Fibroblast of the aortic adventitia (primary cell): ENCODE results near the gene ATXN7L1. TPM values are rescaled to one million over a fixed set of nuclear protein-coding genes. Genes with fewer than 3 reads are reported as not detected.
A peak's percentile ranks its signal among the peaks of the same experiment; 100 is the strongest.
"Not testable (repeated sequence)": the region's sequence is repeated elsewhere in the genome, so short reads cannot be mapped to it uniquely, and the experiment has no call there.

Source experiments
- DNase-seq: peaks from one replicate; pipeline ENCODE4 v3.0.0-alpha.2; 2010; ENCODE audit warnings: low read depth
- H3K4me3 ChIP-seq: 2 replicates; pipeline ENCODE4 v1.5.1; 2011; ENCODE audit warnings: low read depth, mild to moderate bottlenecking, control low read depth, low read length, moderate library complexity
- total RNA-seq: library from RNA; depleted of rRNA; stranded (reverse); fragments of >200 nt; gene quantifications from 2 replicates; pipeline ENCODE4 v1.2.3, GENCODE V29; 2012; ENCODE audit warnings: low replicate concordance
- TF ChIP-seq, protein P1 (sequence below): IDR thresholded peaks from 2 replicates; pipeline ENCODE4 v1.5.1; 2011; ENCODE audit warnings: mild to moderate bottlenecking, low read length, control low read depth, inconsistent platforms; ENCODE audit not compliant: insufficient read depth

ATXN7L1 gene
- total RNA-seq, 1 donor: 13.8 TPM

DNA sequence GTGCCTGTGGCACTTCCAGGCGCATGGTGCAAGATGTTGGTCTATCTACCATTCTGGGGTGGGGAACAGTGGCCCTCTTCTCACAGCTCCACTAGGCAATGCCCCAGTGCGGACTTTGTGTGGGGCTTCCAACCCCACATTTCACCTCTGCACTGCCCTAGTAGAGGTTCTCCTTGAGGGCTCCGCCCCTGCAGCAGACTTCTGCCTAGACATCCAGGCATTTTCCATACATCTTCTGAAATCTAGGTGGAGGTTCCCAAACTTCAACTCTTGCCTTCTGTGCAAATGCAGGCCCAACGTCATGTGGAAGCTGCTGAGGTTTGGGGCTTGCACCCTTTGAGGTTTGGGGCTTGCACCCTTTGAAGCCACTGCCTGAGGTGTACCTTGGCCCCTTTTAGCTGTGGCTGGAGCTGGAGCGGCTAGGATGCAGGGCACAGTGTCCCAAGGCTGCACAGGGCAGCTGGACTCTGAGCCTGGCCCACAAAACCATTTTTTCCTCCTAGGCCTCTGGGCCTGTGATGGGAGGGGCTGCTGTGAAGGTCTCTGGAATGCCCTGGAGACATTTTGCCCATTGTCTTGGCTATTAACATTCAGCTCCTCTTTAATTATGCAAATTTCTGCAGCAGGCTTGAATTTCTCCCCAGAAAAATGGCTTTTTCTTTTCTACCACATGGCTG lies 164.5 kb downstream of the ATXN7L1 start:
- DNase-seq: no peak
- H3K4me3 ChIP-seq: no peak overlapping the region
- TF ChIP-seq, protein P1, sequence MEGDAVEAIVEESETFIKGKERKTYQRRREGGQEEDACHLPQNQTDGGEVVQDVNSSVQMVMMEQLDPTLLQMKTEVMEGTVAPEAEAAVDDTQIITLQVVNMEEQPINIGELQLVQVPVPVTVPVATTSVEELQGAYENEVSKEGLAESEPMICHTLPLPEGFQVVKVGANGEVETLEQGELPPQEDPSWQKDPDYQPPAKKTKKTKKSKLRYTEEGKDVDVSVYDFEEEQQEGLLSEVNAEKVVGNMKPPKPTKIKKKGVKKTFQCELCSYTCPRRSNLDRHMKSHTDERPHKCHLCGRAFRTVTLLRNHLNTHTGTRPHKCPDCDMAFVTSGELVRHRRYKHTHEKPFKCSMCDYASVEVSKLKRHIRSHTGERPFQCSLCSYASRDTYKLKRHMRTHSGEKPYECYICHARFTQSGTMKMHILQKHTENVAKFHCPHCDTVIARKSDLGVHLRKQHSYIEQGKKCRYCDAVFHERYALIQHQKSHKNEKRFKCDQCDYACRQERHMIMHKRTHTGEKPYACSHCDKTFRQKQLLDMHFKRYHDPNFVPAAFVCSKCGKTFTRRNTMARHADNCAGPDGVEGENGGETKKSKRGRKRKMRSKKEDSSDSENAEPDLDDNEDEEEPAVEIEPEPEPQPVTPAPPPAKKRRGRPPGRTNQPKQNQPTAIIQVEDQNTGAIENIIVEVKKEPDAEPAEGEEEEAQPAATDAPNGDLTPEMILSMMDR: no peak

DNA sequence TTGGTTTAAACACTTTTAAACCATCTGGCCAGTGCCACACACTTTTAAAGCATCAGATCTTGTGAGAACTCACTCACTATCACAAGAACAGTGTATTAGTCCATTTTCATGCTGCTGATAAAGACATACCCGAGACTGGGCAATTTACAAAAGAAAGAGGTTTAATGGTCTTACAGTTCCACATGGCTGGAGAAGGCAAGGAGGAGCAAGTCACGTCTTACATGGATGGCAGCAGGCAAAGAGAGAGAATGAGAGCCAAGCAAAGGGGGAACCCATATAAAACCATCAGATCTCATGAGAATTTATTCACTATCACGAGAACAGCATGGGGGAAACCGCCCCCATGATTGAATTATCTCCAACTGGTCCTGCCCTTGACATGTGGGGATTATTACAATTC lies 165.7 kb downstream of the ATXN7L1 start:
- DNase-seq, H3K4me3 ChIP-seq: not testable (repeated sequence)

GRCh38 chr7:105708763-105709080 lies 167.7 kb downstream of the ATXN7L1 start:
- TF ChIP-seq, protein P1: no peak
- DNase-seq: no peak
- H3K4me3 ChIP-seq: no peak overlapping the region

GRCh38 chr7:105707967-105708762 lies 168.2 kb downstream of the ATXN7L1 start:
- TF ChIP-seq, protein P1: no peak
- no peak overlapping the region for H3K4me3 ChIP-seq
- DNase-seq: no peak

DNA sequence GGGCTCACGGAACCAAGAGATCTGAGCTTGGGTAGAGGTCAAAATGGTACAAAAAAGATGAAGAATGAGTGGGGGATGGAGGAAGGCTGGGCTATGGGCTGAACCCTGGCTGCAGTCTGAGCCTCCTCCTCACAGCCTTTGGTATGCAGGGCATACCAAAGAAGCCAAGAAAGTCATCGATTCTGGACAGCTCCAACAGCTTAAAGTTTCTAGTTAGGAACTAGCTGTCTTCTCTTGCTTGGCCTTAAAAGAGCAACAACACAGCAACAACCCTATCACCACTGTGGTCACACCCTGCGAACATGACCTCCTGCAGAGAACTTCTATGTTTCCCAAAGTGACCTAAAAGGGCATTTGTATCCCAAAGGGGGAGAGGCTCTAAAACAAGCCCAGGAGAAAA lies 169.0 kb downstream of the ATXN7L1 start:
- DNase-seq: peak; percentile 20
- no peak overlapping the region for H3K4me3 ChIP-seq
- TF ChIP-seq, protein P1: no peak

- no peak overlapping the region for H3K4me3 ChIP-seq
- TF ChIP-seq, protein P1: no peak
- DNase-seq: no peak
Measured at GRCh38 chr7:105705427-105705826, 171.0 kb downstream of the ATXN7L1 start.

GRCh38 chr7:105703207-105703930 lies 173.0 kb downstream of the ATXN7L1 start:
- DNase-seq: no peak
- TF ChIP-seq, protein P1: no peak
- H3K4me3 ChIP-seq: no peak overlapping the region
